GM11168 (cell line): ENCODE data around the gene NAIF1.
"Not testable (repeated sequence)": the region's sequence is repeated elsewhere in the genome, so short reads cannot be mapped to it uniquely, and the experiment has no call there.

Experiments
- in situ Hi-C: fragments of 300-500 bp; cut with MboI; formaldehyde crosslinking; loops from one replicate; pipeline ENCODE4 v1.12.0; 2022; ENCODE audit warnings: low sequenced_read_pairs; ENCODE audit not compliant: unreplicated experiment

Gene NAIF1

GRCh38 chr9:128066713-128067644, at the start of gene NAIF1:
NAIF1 (minus strand) TSS chr9:128067320; CDS start chr9:128067101, 219 bp downstream.
- in situ Hi-C loops: no loop called here

GRCh38 chr9:128116104-128117083, 49.3 kb upstream of the NAIF1 start:
- in situ Hi-C loops: no loop called here

- in situ Hi-C loops: no loop called here
These were observed 48.3 kb upstream of the NAIF1 start for GRCh38 chr9:128115187-128116103.

- in situ Hi-C loops: no loop called here
These were observed 47.4 kb upstream of the NAIF1 start for GRCh38 chr9:128114326-128115186.

- in situ Hi-C loops: no loop called here
These were observed 46.6 kb upstream of the NAIF1 start for GRCh38 chr9:128113526-128114325.

GRCh38 chr9:128111726-128112125, 44.6 kb upstream of the NAIF1 start:
- in situ Hi-C loops: not testable (repeated sequence)

- in situ Hi-C loops: no loop called here
These were observed 42.1 kb upstream of the NAIF1 start for GRCh38 chr9:128109050-128109709.

GRCh38 chr9:128108269-128109049, 41.3 kb upstream of the NAIF1 start:
- in situ Hi-C loops: no loop called here

GRCh38 chr9:128107468-128108268, 40.5 kb upstream of the NAIF1 start:
- in situ Hi-C loops: no loop called here

GRCh38 chr9:128106940-128107467, 39.9 kb upstream of the NAIF1 start:
- in situ Hi-C loops: no loop called here

GRCh38 chr9:128106181-128106939, 39.2 kb upstream of the NAIF1 start:
- in situ Hi-C loops: no loop called here

- in situ Hi-C loops: no loop called here
These were observed 38.5 kb upstream of the NAIF1 start for GRCh38 chr9:128105538-128106175.

GRCh38 chr9:128104171-128104618, 37.1 kb upstream of the NAIF1 start:
- in situ Hi-C loops: no loop called here

GRCh38 chr9:128103589-128103962, 36.5 kb upstream of the NAIF1 start:
- in situ Hi-C loops: no loop called here
